Stimulated activated CD4-positive, alpha-beta T cell treated with anti-CD3 and anti-CD28 coated beads, TNF-alpha, amount 100 ng/mL, for 1 hour (primary cell): ENCODE results near the gene SPCS2.
A peak's percentile ranks its signal among the peaks of the same experiment; 100 is the strongest.
"Not testable (repeated sequence)": the region's sequence is repeated elsewhere in the genome, so short reads cannot be mapped to it uniquely, and the experiment has no call there.

Experiments used
- DNase-seq, 3 donors: peaks; one replicate each; pipeline ENCODE4 v3.0.0-alpha.2; 2020; ENCODE audit warnings: low read depth in 3 of 3, low spot score in 1 of 3

The SPCS2 gene

GRCh38 chr11:75000975-75001354, 51.9 kb downstream of the SPCS2 start:
- DNase-seq = no peak

GRCh38 chr11:75001686-75002085, 52.6 kb downstream of the SPCS2 start:
- DNase-seq = no peak

- DNase-seq = no peak
These were observed 53.5 kb downstream of the SPCS2 start for GRCh38 chr11:75002516-75002915.

GRCh38 chr11:75004215-75004614, 55.1 kb downstream of the SPCS2 start:
- no peak for DNase-seq

- DNase-seq = no peak
These were observed 62.3 kb downstream of the SPCS2 start for GRCh38 chr11:75011357-75011756.

- DNase-seq = no peak
These were observed 62.8 kb downstream of the SPCS2 start for GRCh38 chr11:75011872-75012271.

- DNase-seq = no peak
These were observed 64.0 kb downstream of the SPCS2 start for GRCh38 chr11:75013051-75013450.

GRCh38 chr11:75014129-75014528, 65.1 kb downstream of the SPCS2 start:
- no peak for DNase-seq

- not testable (repeated sequence) for DNase-seq
These were observed 70.1 kb downstream of the SPCS2 start for GRCh38 chr11:75019200-75019599.

GRCh38 chr11:75020328-75020727, 71.3 kb downstream of the SPCS2 start:
- DNase-seq = not testable (repeated sequence)

- DNase-seq = no peak
These were observed 73.2 kb downstream of the SPCS2 start for GRCh38 chr11:75022296-75022695.

GRCh38 chr11:75022759-75023396, 73.8 kb downstream of the SPCS2 start:
- peak; percentile 7 to 68 (median 57) for DNase-seq

GRCh38 chr11:75023446-75024067, 74.5 kb downstream of the SPCS2 start:
- DNase-seq = no peak

- no peak for DNase-seq
These were observed 75.0 kb downstream of the SPCS2 start for GRCh38 chr11:75024068-75024449.

GRCh38 chr11:75024764-75025211, 75.7 kb downstream of the SPCS2 start:
- DNase-seq = no peak

- DNase-seq = no peak
These were observed 76.5 kb downstream of the SPCS2 start for GRCh38 chr11:75025561-75025960.

- DNase-seq = no peak
These were observed 79.3 kb downstream of the SPCS2 start for GRCh38 chr11:75028321-75028720.
